GM23338 (cell line): ENCODE results near the gene GSDMA. TPM values are rescaled to one million over a fixed set of nuclear protein-coding genes. Genes with fewer than 3 reads are reported as not detected.
"Not testable (repeated sequence)": the region's sequence is repeated elsewhere in the genome, so short reads cannot be mapped to it uniquely, and the experiment has no call there.

Experiments
- ATAC-seq: fragments of 200-7000 bp; cut with Tn5 transposase; 3 replicates; pipeline ENCODE4 v1.9.1; 2020
- DNase-seq: peaks from one replicate; pipeline ENCODE4 v3.0.0-alpha.2; 2015; ENCODE audit warnings: low spot score
- H2AFZ ChIP-seq: fragments of 200-600 bp; sonication (generic); 2 replicates; pipeline ENCODE4 v1.8.0; 2016; ENCODE audit warnings: antibody characterized with exemption, mild to moderate bottlenecking, moderate library complexity
- H3F3A ChIP-seq: fragments of 200-600 bp; sonication (generic); replicated peaks from 2 replicates; pipeline ENCODE4 v1.8.0; 2017; ENCODE audit warnings: antibody characterized with exemption, mixed run types, low read depth
- H3K27ac ChIP-seq: fragments of 200-600 bp; sonication (generic); 2 replicates; pipeline ENCODE4 v1.6.1; 2016; ENCODE audit warnings: low read depth
- H3K27me3 ChIP-seq: fragments of 200-600 bp; sonication (generic); 2 replicates; pipeline ENCODE4 v1.8.0; 2016; ENCODE audit warnings: mild to moderate bottlenecking, mixed run types, moderate library complexity; ENCODE audit not compliant: insufficient read depth
- H3K36me3 ChIP-seq: fragments of 200-600 bp; sonication (generic); 2 replicates; pipeline ENCODE4 v1.8.0; 2016; ENCODE audit warnings: mild to moderate bottlenecking; ENCODE audit not compliant: insufficient read depth
- H3K4me1 ChIP-seq: fragments of 200-600 bp; sonication (generic); 2 replicates; pipeline ENCODE4 v1.8.0; 2016; ENCODE audit warnings: mild to moderate bottlenecking, moderate library complexity; ENCODE audit not compliant: insufficient read depth
- H3K4me2 ChIP-seq: fragments of 200-600 bp; sonication (generic); 2 replicates; pipeline ENCODE4 v1.7.1; 2017; ENCODE audit warnings: mixed run types
- H3K4me3 ChIP-seq: fragments of 200-600 bp; sonication (generic); 2 replicates; pipeline ENCODE4 v1.6.1; 2016; ENCODE audit warnings: mixed run types
- H3K79me2 ChIP-seq: fragments of 200-600 bp; sonication (generic); replicated peaks from 2 replicates; pipeline ENCODE4 v1.8.0; 2017; ENCODE audit warnings: mild to moderate bottlenecking; ENCODE audit not compliant: insufficient read depth
- H3K9me2 ChIP-seq: fragments of 200-600 bp; sonication (generic); 2 replicates; pipeline ENCODE4 v1.8.0; 2017; ENCODE audit not compliant: insufficient read depth
- H4K20me1 ChIP-seq: fragments of 200-600 bp; sonication (generic); replicated peaks from 2 replicates; pipeline ENCODE4 v1.8.0; 2017; ENCODE audit warnings: mild to moderate bottlenecking; ENCODE audit not compliant: insufficient read depth
- H3K27ac Mint-ChIP-seq: 2 replicates; pipeline ENCODE4 v1.8.0; 2020; ENCODE audit warnings: inconsistent platforms, mild to moderate bottlenecking, moderate library complexity, mixed read lengths
- H3K27me3 Mint-ChIP-seq: 3 replicates; pipeline ENCODE4 v1.8.0; 2022; ENCODE audit warnings: low read depth, mild to moderate bottlenecking, moderate library complexity, mixed read lengths, inconsistent platforms; ENCODE audit not compliant: insufficient read depth, poor library complexity
- H3K36me3 Mint-ChIP-seq: 3 replicates; pipeline ENCODE4 v1.8.0; 2021; ENCODE audit warnings: low read depth, mild to moderate bottlenecking, inconsistent platforms, moderate library complexity, mixed read lengths
- H3K4me1 Mint-ChIP-seq: 3 replicates; pipeline ENCODE4 v1.8.0; 2020; ENCODE audit warnings: mild to moderate bottlenecking, inconsistent platforms, mixed read lengths
- H3K4me3 Mint-ChIP-seq: 3 replicates; pipeline ENCODE4 v1.8.0; 2021; ENCODE audit warnings: moderate library complexity, mild to moderate bottlenecking, inconsistent platforms, mixed read lengths
- H3K9me3 Mint-ChIP-seq: 3 replicates; pipeline ENCODE4 v1.8.0; 2020; ENCODE audit warnings: moderate library complexity, mild to moderate bottlenecking, inconsistent platforms, mixed read lengths
- CREB1 ChIP-seq: fragments of 250-450 bp; sonication (Bioruptor Pico); IDR thresholded peaks from 2 replicates; pipeline ENCODE4 v1.5.0; 2020; ENCODE audit warnings: low read depth, mild to moderate bottlenecking, moderate library complexity
- ETS1 ChIP-seq: IDR thresholded peaks from 2 replicates; pipeline ENCODE4 v1.6.1; 2016; ENCODE audit warnings: antibody characterized with exemption
- EZH2phosphoT487 ChIP-seq: fragments of 200-600 bp; sonication (generic); IDR thresholded peaks from one replicate; pipeline ENCODE4 v1.8.1; 2018; ENCODE audit warnings: antibody characterized with exemption; ENCODE audit not compliant: unreplicated experiment
- POLR2AphosphoS5 ChIP-seq: IDR thresholded peaks from 2 replicates; pipeline ENCODE4 v1.6.1; 2016; ENCODE audit warnings: antibody characterized with exemption, low read depth
- ZNF331 ChIP-seq: fragments of 250-450 bp; sonication (Bioruptor Pico); IDR thresholded peaks from 2 replicates; pipeline ENCODE4 v1.5.0; 2020; ENCODE audit warnings: low read depth, mild to moderate bottlenecking, moderate library complexity
- polyA plus RNA-seq: library from polyadenylated mRNA; unstranded; fragments of >200 nt; fragmentation: Nextera tagmentation; extraction: Ambion mirVana; gene quantifications from 2 replicates; pipeline ENCODE4 v1.2.1, GENCODE V29; 2016
- total RNA-seq: library from RNA; depleted of rRNA; stranded (reverse); fragments of >200 nt; shearing (Covaris generic); gene quantifications from 2 replicates; pipeline ENCODE4 v1.2.3, GENCODE V29; 2014
- TF ChIP-seq, protein P1 (sequence below): fragments of 250-450 bp; sonication (Bioruptor Pico); IDR thresholded peaks from 2 replicates; pipeline ENCODE4 v1.5.0; 2020; ENCODE audit warnings: mild to moderate bottlenecking, moderate library complexity

GSDMA gene
- total and polyA plus RNA-seq, 2 experiments from 2014 or later = not detected

DNA sequence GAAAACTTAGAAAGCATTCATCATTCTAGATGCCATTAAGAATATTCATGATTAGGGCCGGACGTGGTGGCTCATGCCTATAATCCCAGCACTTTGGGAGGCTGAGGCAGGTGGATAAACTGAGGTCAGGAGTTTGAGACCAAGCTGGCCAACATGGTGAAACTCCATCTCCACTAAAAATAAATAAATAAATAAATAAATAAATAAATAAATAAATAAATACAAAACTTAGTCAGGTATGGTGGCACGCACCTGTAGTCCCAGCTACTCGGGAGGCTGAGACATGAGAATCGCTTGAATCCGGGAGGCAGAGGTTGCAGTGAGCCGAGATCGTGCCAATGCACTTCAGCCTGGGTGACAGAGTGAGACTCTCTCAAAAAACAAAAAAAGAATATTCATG is 38.5 kb downstream of the GSDMA start:
- H3K27me3 Mint-ChIP-seq, H3K79me2 ChIP-seq, H3K4me3 Mint-ChIP-seq, ATAC-seq, H3K9me3 Mint-ChIP-seq, H3K4me3 ChIP-seq, H3K9me2 ChIP-seq, H3K27ac Mint-ChIP-seq, H3K4me1 Mint-ChIP-seq, H3K36me3 ChIP-seq, DNase-seq, H3K27ac ChIP-seq, H3K4me2 ChIP-seq, H3K4me1 ChIP-seq, H3F3A ChIP-seq, H3K27me3 ChIP-seq, H4K20me1 ChIP-seq, H2AFZ ChIP-seq: not testable (repeated sequence)
- H3K36me3 Mint-ChIP-seq = peaks cover 14% of the 10 kb centered on the region

- no peaks in the 10 kb centered on the region for H3K27me3 ChIP-seq
Measured at GRCh38 chr17:40004072-40004471, 41.3 kb downstream of the GSDMA start.

More at GRCh38 chr17:40004072-40004471, 41.3 kb downstream of the GSDMA start:
- ATAC-seq (no peak), DNase-seq (no peak)
- Histone ChIP-seq H3K4me2 (no peak overlapping the region), H3K4me3 (no peak overlapping the region), H3K79me2 (no peaks in the 10 kb centered on the region), H3K27ac (no peak overlapping the region), H3F3A (peaks cover 4% of the 10 kb centered on the region; the same call in 1 of the 2 replicates), H3K9me2 (no peaks in the 10 kb centered on the region), H2AFZ (no peak overlapping the region), H4K20me1 (no peaks in the 10 kb centered on the region; the same call in 1 of the 2 replicates), H3K4me1 (no peaks in the 10 kb centered on the region), H3K36me3 (no peaks in the 10 kb centered on the region)
- Mint-ChIP-seq H3K4me1 (no peaks in the 10 kb centered on the region; the same call in 2 of the 3 replicates), H3K36me3 (no peaks in the 10 kb centered on the region), H3K27me3 (peaks cover 4% of the 10 kb centered on the region), H3K27ac (no peak overlapping the region), H3K9me3 (no peaks in the 10 kb centered on the region), H3K4me3 (no peak overlapping the region)
- TF ChIP-seq, protein P1, sequence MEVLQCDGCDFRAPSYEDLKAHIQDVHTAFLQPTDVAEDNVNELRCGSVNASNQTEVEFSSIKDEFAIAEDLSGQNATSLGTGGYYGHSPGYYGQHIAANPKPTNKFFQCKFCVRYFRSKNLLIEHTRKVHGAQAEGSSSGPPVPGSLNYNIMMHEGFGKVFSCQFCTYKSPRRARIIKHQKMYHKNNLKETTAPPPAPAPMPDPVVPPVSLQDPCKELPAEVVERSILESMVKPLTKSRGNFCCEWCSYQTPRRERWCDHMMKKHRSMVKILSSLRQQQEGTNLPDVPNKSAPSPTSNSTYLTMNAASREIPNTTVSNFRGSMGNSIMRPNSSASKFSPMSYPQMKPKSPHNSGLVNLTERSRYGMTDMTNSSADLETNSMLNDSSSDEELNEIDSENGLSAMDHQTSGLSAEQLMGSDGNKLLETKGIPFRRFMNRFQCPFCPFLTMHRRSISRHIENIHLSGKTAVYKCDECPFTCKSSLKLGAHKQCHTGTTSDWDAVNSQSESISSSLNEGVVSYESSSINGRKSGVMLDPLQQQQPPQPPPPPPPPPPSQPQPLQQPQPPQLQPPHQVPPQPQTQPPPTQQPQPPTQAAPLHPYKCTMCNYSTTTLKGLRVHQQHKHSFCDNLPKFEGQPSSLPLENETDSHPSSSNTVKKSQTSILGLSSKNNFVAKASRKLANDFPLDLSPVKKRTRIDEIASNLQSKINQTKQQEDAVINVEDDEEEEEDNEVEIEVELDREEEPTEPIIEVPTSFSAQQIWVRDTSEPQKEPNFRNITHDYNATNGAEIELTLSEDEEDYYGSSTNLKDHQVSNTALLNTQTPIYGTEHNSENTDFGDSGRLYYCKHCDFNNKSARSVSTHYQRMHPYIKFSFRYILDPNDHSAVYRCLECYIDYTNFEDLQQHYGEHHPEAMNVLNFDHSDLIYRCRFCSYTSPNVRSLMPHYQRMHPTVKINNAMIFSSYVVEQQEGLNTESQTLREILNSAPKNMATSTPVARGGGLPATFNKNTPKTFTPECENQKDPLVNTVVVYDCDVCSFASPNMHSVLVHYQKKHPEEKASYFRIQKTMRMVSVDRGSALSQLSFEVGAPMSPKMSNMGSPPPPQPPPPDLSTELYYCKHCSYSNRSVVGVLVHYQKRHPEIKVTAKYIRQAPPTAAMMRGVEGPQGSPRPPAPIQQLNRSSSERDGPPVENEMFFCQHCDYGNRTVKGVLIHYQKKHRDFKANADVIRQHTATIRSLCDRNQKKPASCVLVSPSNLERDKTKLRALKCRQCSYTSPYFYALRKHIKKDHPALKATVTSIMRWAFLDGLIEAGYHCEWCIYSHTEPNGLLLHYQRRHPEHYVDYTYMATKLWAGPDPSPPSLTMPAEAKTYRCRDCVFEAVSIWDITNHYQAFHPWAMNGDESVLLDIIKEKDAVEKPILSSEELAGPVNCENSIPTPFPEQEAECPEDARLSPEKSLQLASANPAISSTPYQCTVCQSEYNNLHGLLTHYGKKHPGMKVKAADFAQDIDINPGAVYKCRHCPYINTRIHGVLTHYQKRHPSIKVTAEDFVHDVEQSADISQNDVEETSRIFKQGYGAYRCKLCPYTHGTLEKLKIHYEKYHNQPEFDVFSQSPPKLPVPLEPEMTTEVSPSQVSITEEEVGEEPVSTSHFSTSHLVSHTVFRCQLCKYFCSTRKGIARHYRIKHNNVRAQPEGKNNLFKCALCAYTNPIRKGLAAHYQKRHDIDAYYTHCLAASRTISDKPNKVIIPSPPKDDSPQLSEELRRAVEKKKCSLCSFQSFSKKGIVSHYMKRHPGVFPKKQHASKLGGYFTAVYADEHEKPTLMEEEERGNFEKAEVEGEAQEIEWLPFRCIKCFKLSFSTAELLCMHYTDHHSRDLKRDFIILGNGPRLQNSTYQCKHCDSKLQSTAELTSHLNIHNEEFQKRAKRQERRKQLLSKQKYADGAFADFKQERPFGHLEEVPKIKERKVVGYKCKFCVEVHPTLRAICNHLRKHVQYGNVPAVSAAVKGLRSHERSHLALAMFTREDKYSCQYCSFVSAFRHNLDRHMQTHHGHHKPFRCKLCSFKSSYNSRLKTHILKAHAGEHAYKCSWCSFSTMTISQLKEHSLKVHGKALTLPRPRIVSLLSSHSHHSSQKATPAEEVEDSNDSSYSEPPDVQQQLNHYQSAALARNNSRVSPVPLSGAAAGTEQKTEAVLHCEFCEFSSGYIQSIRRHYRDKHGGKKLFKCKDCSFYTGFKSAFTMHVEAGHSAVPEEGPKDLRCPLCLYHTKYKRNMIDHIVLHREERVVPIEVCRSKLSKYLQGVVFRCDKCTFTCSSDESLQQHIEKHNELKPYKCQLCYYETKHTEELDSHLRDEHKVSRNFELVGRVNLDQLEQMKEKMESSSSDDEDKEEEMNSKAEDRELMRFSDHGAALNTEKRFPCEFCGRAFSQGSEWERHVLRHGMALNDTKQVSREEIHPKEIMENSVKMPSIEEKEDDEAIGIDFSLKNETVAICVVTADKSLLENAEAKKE (CRISPR knock-in tag) = no peak
- TF ChIP-seq ZNF331 (no peak), POLR2AphosphoS5 (no peak), CREB1 (CRISPR knock-in tag) (no peak), ETS1 (no peak), EZH2phosphoT487 (no peak)
